ENCODE data around the gene PCDH17.

GRCh38 chr13:57604442-57604841, 27.1 kb upstream of the PCDH17 start:
- TF ChIP-seq, protein P1, sequence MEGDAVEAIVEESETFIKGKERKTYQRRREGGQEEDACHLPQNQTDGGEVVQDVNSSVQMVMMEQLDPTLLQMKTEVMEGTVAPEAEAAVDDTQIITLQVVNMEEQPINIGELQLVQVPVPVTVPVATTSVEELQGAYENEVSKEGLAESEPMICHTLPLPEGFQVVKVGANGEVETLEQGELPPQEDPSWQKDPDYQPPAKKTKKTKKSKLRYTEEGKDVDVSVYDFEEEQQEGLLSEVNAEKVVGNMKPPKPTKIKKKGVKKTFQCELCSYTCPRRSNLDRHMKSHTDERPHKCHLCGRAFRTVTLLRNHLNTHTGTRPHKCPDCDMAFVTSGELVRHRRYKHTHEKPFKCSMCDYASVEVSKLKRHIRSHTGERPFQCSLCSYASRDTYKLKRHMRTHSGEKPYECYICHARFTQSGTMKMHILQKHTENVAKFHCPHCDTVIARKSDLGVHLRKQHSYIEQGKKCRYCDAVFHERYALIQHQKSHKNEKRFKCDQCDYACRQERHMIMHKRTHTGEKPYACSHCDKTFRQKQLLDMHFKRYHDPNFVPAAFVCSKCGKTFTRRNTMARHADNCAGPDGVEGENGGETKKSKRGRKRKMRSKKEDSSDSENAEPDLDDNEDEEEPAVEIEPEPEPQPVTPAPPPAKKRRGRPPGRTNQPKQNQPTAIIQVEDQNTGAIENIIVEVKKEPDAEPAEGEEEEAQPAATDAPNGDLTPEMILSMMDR (IDR thresholded peaks at IDR 0.05), result no peak
- TF ChIP-seq POLR2A (IDR thresholded peaks at IDR 0.05), result no peak
- TF ChIP-seq EP300 (IDR thresholded peaks at IDR 0.05), result no peak
